Stimulated activated CD8-positive, alpha-beta memory T cell treated with anti-CD3 and anti-CD28 coated beads, Interleukin-2, amount 100 ng/mL, for 48 hours (primary cell): Measurements from ENCODE around the gene DEDD.
"Not testable (repeated sequence)": the region's sequence is repeated elsewhere in the genome, so short reads cannot be mapped to it uniquely, and the experiment has no call there.

Experiments
- DNase-seq, 2 donors: peaks; one replicate each; pipeline ENCODE4 v3.0.0-alpha.2; 2020; ENCODE audit warnings: low read depth in 2 of 2

The DEDD gene

DNA sequence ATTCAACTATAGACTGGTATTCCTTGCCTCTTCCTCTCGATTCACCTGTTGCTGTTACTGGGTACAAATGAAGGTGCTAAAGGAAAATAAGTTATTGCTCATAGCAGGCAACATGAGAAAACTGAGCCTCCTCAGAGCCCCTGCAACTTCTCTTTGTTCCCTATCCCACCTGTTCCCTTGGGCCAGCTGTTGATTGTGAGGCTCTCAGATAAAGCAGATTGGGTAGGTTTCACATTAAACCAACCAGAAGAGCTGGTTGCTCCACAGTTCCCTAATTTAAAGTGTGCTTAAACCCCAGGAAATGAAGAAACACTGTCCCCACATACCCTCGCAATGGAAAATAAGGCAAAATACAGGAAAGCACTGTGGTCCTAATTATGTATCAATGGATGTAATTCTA, 4.8 kb downstream of the DEDD start:
- no peak for DNase-seq

DNA sequence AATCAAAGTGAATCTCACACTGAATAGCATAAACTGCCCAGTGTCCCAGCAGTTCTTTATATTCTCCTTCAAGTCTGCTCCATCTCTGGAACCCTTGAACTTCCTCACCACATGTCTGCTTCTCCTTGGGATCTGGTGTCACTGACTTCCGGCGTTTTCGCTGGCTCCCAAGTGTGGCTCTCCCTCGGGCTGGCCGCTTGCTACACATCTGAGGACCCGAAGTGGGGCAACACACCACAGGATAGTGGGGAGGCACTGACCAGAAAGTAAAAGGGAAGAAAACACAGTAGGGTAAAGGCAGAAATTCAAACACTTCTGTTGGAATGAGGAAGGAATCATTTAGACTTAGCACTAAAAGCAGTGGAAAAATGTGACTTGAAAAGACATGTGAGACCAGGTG, 9.5 kb downstream of the DEDD start:
- DNase-seq = no peak

GRCh38 chr1:161121834-161122233, 10.6 kb downstream of the DEDD start:
- no peak for DNase-seq

- no peak for DNase-seq
Measured at GRCh38 chr1:161121042-161121650, 11.3 kb downstream of the DEDD start.

GRCh38 chr1:161119092-161119903, 13.2 kb downstream of the DEDD start:
- DNase-seq = peak; percentile 30 to 45

DNA sequence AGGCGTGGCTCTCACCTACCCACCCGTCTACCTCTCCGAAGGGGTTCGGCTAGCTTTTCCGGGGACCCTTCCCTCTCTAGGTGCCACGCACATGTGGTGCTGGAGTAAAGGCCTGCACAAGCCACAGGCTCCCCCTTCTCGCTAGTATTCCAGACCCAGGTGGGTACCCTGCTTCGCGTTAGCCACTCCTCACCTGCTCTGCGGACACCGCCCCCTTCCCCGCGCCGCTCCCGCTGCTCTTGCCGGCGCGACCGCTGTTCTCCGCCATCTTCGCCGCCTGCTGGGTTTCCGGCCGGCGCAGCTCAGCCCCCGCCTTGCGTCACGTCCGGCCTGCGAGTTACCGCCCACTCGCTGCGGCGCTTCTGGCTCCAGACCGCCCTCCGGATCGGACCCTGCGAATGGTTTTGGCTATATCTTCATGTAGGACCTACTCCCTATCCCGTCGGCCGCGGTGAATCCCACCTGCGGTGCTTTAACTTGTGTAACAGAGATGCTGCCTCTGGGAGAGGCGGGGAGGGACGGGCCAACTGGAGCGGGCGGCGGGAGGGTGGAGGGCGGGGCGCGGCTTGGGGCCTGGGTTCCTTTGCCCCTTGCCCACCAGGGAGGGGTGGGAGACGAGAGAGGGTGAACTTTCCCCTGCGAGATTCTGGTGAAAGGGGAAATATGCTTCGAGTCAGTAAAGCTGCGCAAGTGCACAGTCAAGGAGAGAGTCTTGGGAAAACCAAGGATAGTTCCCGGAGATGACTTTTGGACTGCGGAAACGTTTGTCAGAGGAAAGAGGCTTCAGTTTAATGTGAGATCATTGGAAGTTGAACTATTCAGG, 14.5 kb downstream of the DEDD start, which contains the start of the genes NIT1 and PFDN2:
Gene NIT1 (plus strand): TSS at position 347 of the 823 bp plus-strand sequence. CDS start 72 bp downstream, at position 419.
Gene PFDN2 (minus strand): TSS at position 279 of the 823 bp plus-strand sequence. CDS start 11 bp downstream, at position 268.
- peak; percentile 82 to 84 for DNase-seq

DNA sequence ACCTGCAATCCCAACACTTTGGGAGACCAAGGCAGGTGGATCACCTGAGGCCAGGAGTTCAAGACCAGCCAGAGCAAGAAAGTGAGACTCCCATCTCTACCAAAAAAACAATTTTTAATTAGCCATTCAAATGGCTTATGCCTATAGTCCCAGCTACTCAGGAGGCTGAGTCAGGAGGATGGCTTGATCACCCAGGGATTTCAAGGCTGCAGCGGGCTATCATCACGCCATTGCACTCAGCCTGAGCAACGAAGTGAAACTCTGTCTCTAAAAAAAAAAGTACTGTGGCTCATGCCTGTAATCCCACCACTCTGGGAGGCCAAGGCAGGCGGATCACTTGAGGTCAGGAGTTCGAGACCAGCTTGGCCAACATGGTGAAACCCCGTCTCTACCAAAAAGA, 16.5 kb downstream of the DEDD start:
- not testable (repeated sequence) for DNase-seq

- peak in 1 of 2 donors; percentile 26 for DNase-seq
Measured at GRCh38 chr1:161115132-161115711, 17.2 kb downstream of the DEDD start.

DNA sequence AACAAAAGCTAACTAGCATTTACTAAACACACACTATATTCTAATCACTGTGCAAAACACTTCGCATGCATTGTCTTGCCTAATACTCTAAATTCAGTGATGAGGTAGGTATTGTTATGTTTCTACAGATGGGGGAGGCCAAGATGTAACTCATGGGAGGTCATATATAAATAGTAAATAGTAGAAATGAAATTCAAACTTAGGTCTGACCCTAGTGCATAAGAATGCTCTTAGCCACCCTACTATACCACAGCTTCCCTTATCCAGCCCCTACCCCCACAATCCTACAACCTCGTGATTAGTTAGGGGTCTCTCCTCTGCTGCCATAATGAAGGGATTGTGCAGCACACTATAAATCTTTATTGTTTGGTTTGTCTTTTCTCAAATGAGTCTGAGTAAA, 17.9 kb downstream of the DEDD start:
- no peak for DNase-seq

- DNase-seq = no peak
Measured at GRCh38 chr1:161113915-161114314, 18.6 kb downstream of the DEDD start.

GRCh38 chr1:161111527-161111926, 20.9 kb downstream of the DEDD start:
- no peak for DNase-seq

DNA sequence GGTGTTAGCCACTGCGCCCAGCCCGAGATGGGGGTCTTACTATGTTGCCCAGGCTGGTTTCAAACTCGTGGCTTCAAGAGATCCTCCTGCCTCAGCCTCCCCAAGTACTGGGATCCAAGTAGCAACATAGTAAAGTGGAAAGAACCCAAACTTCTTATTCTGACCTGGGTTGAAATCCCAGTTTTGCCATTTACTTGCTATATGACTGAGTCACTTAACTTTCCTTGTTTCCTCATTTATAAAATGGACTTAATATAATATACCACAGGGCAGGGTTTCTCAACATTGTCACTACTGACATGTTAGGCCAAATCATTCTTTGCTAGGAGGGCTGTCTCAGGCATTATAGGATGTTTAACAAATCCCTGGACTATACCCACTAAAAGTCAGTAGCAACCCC, 21.4 kb downstream of the DEDD start:
- DNase-seq = no peak

- DNase-seq = no peak
Measured at GRCh38 chr1:161106431-161106830, 26.0 kb downstream of the DEDD start.

DNA sequence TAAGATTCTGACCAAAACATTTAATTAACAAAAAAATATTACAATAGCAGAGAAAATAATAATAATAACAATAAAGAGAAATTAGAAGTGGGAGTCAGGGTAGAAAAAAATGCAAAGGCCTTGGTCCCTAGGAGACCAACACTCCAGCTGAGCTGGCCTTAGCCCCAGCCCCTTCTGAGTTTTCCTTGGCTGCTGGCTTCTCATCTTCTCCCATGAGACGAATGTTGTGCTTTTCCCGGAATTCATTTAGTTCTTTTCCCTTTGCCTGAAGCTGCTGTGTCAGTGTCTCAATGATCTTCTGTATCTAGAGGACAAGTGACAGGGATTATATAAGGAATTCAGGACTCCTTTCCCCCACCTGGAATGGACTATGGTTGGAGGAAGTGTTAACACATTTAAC, 31.9 kb downstream of the DEDD start:
- no peak for DNase-seq

DNA sequence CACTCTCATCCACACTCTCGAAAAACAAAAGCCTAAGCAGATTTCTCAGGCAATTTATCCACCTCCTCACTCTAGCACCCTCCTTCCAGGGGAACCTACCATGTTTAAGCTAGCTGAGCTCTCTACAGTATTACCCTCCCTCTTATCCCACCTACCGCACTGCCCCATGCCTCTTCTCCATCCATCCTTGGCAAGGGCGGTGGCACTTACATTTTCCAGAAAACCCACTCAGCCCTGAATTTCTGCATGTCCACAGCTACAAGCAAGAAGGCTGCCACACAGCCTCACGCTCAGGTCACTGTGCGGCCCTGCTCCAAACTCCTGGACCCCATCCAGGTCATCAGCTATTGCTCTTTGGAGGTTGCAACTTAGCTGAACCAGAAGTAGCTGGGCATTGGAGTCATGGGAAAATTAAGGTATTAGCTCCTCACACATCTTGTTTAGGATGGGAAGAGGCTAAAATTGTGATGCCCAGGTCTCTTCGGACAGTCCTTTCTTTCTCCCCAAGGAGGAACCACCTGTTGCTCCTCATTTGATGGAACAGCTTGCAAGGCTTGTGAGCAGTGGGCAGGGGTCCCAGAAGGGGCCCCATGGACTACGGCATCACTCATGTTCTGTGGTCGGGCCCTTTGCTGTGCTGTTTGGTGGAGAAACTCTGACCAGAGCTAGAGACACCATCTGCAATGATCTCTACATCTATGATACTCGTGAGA, 33.2 kb downstream of the DEDD start:
- DNase-seq = no peak

DNA sequence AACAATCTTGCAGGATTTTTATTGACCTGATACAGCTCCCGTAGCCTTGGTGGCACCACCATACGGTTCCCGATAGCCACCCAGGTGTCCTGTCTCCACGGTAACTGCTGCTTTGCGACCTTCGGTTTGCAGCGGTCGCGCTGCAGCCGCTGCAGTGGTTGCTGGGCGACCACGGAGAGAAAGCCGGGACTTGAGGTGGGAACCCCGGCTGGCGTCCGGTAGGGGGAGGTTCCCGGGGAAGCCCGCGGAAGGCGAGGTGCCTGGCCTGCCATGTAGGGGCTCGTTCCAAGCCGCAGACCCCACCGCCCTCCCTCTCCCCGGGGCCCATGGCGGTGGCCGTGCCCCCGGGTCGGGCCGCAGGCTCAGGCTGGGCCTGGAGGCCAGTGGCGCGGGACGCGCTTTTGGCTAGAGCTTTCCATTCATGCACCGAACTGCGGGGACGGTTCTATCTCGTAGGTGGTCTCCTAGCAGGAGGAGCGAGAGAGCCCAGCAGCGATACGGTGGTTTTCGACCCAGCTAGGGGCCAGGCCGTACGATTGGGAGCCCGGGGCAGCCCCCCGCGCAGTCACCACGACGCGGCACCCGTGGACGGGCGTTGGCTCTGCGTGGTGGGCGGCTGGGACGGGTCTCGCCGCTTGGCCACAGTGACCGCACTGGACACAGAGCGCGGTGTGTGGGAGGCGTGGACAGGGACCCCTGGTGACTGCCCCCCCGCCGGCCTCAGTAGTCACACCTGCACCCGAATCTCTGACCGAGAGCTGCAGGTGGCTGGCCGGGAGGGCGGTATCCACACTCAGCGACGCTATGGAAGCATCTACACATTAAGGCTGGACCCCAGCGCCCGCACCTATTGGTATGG, 34.0 kb downstream of the DEDD start, which contains the start of gene KLHDC9:
Gene KLHDC9 (plus strand): TSS at position 152 of the 859 bp plus-strand sequence. CDS start 175 bp downstream, at position 327.
- DNase-seq = peak; percentile 62 to 70

- no peak for DNase-seq
Measured at GRCh38 chr1:161096530-161096929, 35.9 kb downstream of the DEDD start.

GRCh38 chr1:161096015-161096414, 36.5 kb downstream of the DEDD start:
- no peak for DNase-seq

- DNase-seq = no peak
Measured at GRCh38 chr1:161095230-161095629, 37.2 kb downstream of the DEDD start.

DNA sequence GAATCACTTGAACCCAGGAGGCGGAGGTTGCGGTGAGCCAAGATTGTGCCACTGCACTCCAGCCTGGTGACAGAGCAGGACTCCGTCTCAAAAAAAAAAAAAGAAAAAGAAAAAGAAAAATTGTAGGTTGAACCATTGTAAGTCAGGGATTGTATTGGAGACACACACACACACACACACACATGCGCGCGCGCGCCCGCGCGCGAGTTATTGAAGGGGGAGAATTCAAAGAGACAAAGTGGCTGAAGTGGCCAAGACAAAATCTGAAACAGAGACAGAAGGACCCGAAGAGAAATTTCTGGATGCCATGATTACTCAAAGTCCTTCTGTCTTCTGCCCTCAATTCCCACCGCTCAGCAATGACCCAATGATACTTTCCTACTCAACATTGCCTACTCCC, 38.0 kb downstream of the DEDD start:
- DNase-seq = no peak
